Duodenal mucosa (tissue), 2 donors: ENCODE results near the gene TREML4.

Experiments used
- H3K27ac ChIP-seq: one replicate; pipeline ENCODE4 v1.7.0; 2013; ENCODE audit warnings: low read depth, low read length
- H3K27me3 ChIP-seq, 2 donors: one replicate each; pipeline ENCODE4 v1.7.0; 2013; ENCODE audit warnings: low read length in 2 of 2, control low read depth in 1 of 2; ENCODE audit not compliant: insufficient read depth in 2 of 2, control insufficient read depth in 1 of 2
- H3K36me3 ChIP-seq, 2 donors: one replicate each; pipeline ENCODE4 v1.7.0; 2013; ENCODE audit warnings: low read length in 2 of 2, control low read depth in 1 of 2; ENCODE audit not compliant: insufficient read depth in 2 of 2, control insufficient read depth in 1 of 2
- H3K4me1 ChIP-seq, 2 donors: one replicate each; pipeline ENCODE4 v1.7.0; 2013; ENCODE audit warnings: low read length in 2 of 2, control low read depth in 1 of 2; ENCODE audit not compliant: insufficient read depth in 2 of 2, control insufficient read depth in 1 of 2
- H3K4me3 ChIP-seq, 2 donors: one replicate each; pipeline ENCODE4 v1.7.0; 2013; ENCODE audit warnings: low read length in 2 of 2, low read depth in 1 of 2
- H3K9ac ChIP-seq, 2 donors: one replicate each; pipeline ENCODE4 v1.7.0; 2013; ENCODE audit warnings: low read length in 2 of 2, low read depth in 1 of 2
- H3K9me3 ChIP-seq, 2 donors: one replicate each; pipeline ENCODE4 v1.7.0; 2013; ENCODE audit warnings: low read length in 2 of 2, control low read depth in 1 of 2; ENCODE audit not compliant: control insufficient read depth in 1 of 2

Gene TREML4

DNA sequence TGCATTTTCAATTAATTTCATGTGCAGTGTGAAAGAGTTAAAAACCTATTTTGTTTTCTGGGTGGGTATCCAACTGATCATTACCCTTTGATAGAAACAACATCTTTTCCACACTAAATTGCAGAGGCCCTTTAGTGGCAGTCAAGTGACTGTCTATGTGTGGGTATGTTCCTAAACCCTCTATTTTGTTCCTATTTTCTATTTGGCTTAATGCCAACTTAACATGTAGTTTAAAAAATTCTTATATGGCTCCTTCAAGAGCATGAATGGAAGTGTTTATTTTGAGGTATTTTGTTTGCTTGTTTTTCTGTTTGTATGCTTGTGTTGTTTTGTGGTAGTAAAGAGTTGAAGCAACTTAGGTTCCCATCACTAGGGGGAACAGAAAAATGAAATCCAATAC is 38.4 kb downstream of the TREML4 start:
- Histone ChIP-seq H3K27me3 (no peaks in the 10 kb centered on the region), H3K9ac (no peak overlapping the region), H3K4me1 (no peaks in the 10 kb centered on the region), H3K4me3 (no peak overlapping the region), H3K36me3 (no peaks in the 10 kb centered on the region), H3K27ac (no peak overlapping the region), H3K9me3 (peaks cover 0 to 14% of the 10 kb centered on the region in 2 donors)

DNA sequence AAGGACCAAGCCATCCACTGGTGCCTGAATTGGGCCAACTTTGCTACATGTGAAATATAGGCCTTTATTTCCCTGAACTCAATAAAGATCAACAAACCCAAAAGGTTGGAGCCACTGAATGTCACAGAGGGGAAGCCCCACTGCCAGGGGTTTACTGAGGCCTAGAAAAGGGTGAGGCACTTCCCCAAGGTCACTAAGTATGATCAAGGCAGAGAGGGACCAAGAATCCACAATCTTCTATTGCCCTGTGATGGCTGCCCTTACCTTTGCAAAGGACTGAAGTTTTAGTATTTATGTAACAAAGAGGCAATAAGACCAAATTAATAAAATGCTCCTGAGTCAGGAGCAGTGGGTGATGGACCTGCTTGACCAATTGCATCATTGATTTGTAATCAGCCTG is 40.3 kb downstream of the TREML4 start:
- Histone ChIP-seq H3K27me3 (no peaks in the 10 kb centered on the region), H3K36me3 (no peaks in the 10 kb centered on the region), H3K4me1 (no peaks in the 10 kb centered on the region), H3K4me3 (no peak overlapping the region), H3K9me3 (peaks cover 0 to 3% of the 10 kb centered on the region in 2 donors), H3K9ac (no peak overlapping the region), H3K27ac (no peak overlapping the region)

- Histone ChIP-seq H3K4me3 (no peak overlapping the region), H3K36me3 (no peaks in the 10 kb centered on the region), H3K9ac (no peak overlapping the region), H3K27ac (no peak overlapping the region), H3K9me3 (no peaks in the 10 kb centered on the region), H3K4me1 (no peaks in the 10 kb centered on the region), H3K27me3 (no peaks in the 10 kb centered on the region)
These were observed 41.0 kb downstream of the TREML4 start for GRCh38 chr6:41269166-41269565.

GRCh38 chr6:41269716-41270115 is 41.6 kb downstream of the TREML4 start:
- Histone ChIP-seq H3K36me3 (no peaks in the 10 kb centered on the region), H3K4me1 (no peaks in the 10 kb centered on the region), H3K27me3 (no peaks in the 10 kb centered on the region), H3K4me3 (no peak overlapping the region), H3K27ac (no peak overlapping the region), H3K9ac (no peak overlapping the region), H3K9me3 (no peaks in the 10 kb centered on the region)

DNA sequence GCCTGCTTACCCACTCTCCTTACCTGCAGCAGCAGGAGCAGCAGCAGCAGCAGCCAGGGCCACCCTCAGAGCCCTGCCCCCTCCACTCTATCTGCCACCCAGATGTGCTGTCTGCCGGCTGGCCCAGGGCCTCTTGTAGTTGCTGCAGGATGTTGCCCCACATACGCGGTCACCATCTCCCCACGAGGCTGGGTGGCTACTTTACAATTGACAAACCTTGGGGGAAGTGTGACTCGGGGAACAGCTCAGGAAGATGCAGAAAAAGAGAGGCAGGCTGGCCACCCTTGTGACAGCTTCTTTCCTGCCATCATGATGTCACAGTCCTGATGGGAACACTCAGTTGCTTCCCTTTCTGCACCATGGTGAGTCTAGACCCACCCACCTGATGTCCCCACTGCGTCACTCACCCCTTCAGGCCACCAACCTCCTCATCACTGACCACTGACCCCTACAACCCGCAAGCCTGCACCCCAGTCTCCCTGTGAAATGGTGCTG is 43.8 kb downstream of the TREML4 start:
- Histone ChIP-seq H3K27ac (no peak overlapping the region), H3K4me3 (no peak overlapping the region), H3K27me3 (no peaks in the 10 kb centered on the region), H3K36me3 (no peaks in the 10 kb centered on the region), H3K9ac (no peak overlapping the region), H3K9me3 (no peaks in the 10 kb centered on the region), H3K4me1 (no peaks in the 10 kb centered on the region)

DNA sequence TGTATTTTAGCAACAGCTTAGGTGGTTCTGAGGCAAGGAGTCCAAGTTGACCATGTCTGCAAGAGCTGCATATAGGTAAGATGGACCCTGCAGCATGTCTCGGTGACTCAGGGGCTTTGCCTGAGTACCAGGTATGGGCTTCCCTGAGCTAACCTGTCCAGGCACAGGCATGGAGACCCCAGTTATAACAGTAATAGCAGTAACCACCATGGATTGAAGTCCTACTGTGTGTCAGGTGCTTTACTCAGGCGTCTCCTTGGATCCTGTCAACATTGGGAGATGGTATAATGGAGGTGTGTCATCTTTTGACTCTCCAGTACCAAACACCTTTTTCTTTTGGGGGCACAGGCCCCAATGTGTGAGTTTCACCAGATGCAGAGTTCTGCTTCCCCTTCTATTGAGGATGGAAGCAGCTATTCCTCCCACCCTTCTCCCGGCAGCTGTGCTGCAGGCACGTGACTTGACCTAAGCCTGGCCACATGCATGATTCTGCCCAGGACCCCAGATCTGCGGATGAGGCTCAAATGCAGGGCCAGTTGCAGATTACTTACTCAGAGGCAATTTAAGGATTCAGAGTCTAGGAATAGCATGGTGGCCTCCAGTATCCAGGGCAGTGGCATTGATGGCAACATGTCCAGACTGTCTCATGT is 44.6 kb downstream of the TREML4 start:
- Histone ChIP-seq H3K4me3 (no peak overlapping the region), H3K9ac (no peak overlapping the region), H3K27me3 (no peaks in the 10 kb centered on the region), H3K9me3 (no peaks in the 10 kb centered on the region), H3K4me1 (no peaks in the 10 kb centered on the region), H3K36me3 (no peaks in the 10 kb centered on the region), H3K27ac (no peak overlapping the region)

- Histone ChIP-seq H3K4me1 (no peaks in the 10 kb centered on the region), H3K36me3 (no peaks in the 10 kb centered on the region), H3K9ac (no peak overlapping the region), H3K4me3 (no peak overlapping the region), H3K27me3 (no peaks in the 10 kb centered on the region), H3K27ac (no peak overlapping the region), H3K9me3 (no peaks in the 10 kb centered on the region)
These were observed 45.6 kb downstream of the TREML4 start for GRCh38 chr6:41273714-41274113.

- no peak overlapping the region for H3K9ac ChIP-seq
- H3K36me3 ChIP-seq = no peaks in the 10 kb centered on the region
- no peak overlapping the region for H3K4me3 ChIP-seq
- no peaks in the 10 kb centered on the region for H3K9me3 ChIP-seq
- no peaks in the 10 kb centered on the region for H3K27me3 ChIP-seq
- no peak overlapping the region for H3K27ac ChIP-seq
- H3K4me1 ChIP-seq = no peaks in the 10 kb centered on the region
These were observed 46.1 kb downstream of the TREML4 start for GRCh38 chr6:41274256-41274655.

GRCh38 chr6:41275489-41275888 is 47.3 kb downstream of the TREML4 start:
- Histone ChIP-seq H3K9me3 (no peaks in the 10 kb centered on the region), H3K4me3 (no peak overlapping the region), H3K27me3 (no peaks in the 10 kb centered on the region), H3K27ac (no peak overlapping the region), H3K9ac (no peak overlapping the region), H3K36me3 (no peaks in the 10 kb centered on the region), H3K4me1 (no peaks in the 10 kb centered on the region)

GRCh38 chr6:41277605-41278004 is 49.5 kb downstream of the TREML4 start:
- H3K4me3 ChIP-seq = no peak overlapping the region
- no peaks in the 10 kb centered on the region for H3K4me1 ChIP-seq
- no peaks in the 10 kb centered on the region for H3K36me3 ChIP-seq
- H3K27ac ChIP-seq = no peak overlapping the region
- H3K27me3 ChIP-seq = no peaks in the 10 kb centered on the region
- H3K9me3 ChIP-seq = no peaks in the 10 kb centered on the region
- H3K9ac ChIP-seq = no peak overlapping the region
